ENCODE data around the gene NFASC.
A peak's percentile ranks its signal among the peaks of the same experiment; 100 is the strongest.

NFASC gene

DNA sequence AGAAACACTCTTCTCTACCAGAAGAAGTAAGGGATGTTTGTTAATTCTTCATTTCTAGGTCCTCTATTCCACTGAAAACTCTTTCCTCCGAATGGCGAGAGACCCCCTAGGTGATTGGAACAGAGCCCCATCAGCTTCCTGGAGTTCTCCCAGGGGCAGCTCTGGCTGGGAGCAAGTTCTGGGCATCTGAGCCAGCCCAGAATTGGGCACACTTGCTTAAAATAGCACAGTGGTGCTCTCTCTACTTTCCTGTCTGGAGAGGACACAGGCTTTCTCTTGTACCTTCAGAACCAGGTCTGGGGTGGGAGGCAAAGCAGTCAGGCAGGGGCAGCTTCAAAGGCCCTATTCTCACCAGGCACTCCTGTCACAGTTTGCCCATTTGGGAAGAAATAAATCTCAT, 89.2 kb downstream of the NFASC start:
- no peak for DNase-seq (ENCODE audit: low read depth)

DNA sequence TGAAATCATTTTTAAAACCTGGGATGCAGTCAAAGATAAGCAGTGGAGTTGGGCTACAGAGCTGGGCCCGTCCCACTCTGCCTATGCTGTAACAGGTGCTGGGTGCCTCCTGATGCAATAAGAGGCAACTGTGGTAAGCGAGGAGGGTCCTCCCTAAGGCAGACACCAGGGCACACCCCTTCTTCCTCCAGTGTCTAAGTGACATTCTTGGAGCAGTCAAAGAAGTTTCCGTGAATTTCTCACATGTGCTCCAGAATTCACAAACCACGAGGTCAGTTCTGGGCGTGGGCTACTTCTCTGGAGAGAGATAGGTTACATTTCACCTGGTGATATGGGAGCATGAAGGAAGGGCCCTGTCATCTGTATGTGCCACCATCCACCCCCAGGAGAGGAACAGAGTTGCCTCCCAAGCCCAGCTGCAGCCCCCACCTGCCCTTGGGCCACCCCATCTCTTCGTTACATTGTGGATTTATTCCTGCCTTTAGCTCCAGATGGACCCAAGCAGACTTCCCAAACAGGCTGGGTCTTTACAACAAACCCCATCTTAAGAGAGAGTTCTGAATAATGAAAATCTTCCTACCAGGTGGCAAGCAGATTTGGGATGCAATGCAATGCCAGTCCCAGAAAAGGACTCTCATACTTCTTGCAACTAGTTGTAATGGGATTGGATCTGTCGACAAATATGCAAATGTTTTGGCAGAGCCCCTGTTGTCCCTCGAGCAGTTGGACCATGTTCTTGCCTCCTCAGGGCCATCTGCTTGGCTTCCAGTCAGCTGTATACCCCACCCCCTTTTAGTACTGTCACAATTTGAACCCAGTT, 89.9 kb downstream of the NFASC start:
- DNase-seq (ENCODE audit: low read depth), result no peak

DNA sequence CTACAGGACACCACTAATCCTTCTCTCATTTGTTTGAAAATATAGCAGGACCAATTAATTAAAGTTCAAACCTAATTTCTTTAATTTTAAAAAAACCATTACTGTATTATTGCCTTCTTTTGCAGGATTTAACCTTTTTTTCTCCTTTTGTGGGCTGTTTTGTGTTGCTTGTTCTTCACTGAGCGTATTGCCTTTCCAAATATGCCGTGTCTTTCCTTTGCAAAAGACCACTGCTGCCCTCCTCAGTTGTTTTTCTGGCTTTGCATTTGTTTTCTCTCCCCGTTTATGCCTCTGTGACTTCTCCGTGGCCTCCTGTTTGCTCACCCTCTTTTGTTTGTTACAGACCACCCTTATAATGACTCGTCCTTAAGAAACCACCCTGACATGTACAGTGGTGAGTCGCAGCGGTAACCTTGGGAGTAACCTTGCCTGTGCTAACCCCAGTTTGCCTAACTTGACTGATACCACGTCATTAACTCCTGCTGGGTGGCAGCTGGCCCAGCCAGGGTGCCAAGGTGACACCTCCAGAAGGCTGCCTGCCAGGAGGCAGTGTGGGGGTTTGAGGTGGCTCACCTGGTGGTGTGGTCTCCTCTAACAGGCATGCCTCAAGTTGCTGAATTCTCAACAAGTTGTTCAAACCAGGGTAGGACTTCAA, 91.2 kb downstream of the NFASC start:
- DNase-seq (ENCODE audit: low read depth), result no peak

GRCh38 chr1:204962742-204963632, 92.3 kb downstream of the NFASC start:
- no peak for DNase-seq (ENCODE audit: low read depth)

DNA sequence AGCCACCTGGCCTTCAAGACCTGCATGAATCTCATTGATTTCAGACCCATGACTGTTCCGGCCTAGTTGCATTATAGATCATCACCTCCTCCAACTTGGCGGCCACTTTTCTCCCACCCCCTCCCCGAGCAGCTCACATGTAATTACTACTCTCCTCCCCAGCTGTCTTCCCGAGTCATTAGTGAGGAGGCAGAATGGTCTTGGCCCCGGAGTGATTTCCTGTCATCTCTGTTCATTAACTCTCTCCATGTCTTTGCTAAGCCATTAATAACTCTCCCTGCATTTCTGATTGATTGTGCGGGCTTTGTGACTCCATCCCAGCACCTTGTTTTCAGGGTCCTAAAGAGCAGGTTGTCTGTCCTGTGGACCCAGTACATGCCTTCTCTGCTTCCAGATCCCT, 96.8 kb downstream of the NFASC start:
- DNase-seq (ENCODE audit: low read depth), result no peak

GRCh38 chr1:204968135-204968534, 97.5 kb downstream of the NFASC start:
- DNase-seq (ENCODE audit: low read depth), result no peak

- DNase-seq (ENCODE audit: low read depth), result no peak
Measured at GRCh38 chr1:204968951-204969350, 98.3 kb downstream of the NFASC start.

- DNase-seq (ENCODE audit: low read depth), result no peak
Measured at GRCh38 chr1:204970937-204971336, 100.3 kb downstream of the NFASC start.

- no peak for DNase-seq (ENCODE audit: low read depth)
Measured at GRCh38 chr1:204971517-204972336, 101.1 kb downstream of the NFASC start.

DNA sequence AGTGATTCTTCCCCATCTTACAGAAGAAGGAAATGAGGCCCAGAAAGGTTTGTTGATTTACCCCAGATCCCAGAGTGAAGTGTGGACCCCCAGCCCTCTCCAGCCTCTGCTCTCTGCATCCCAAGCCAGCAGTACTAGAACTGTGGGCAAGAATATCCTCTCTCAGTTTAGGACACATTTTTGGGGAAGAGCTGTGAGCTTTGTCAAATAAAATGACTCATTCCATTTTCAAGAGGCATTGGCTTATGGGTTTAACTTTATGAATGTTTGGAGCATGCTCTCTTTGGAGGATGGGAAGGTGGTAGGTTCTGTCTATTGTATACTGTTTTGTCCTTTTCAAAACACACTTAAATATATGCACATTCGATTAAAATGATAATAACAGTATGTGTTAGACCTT, 101.8 kb downstream of the NFASC start:
- DNase-seq (ENCODE audit: low read depth), result no peak

- no peak for DNase-seq (ENCODE audit: low read depth)
Measured at GRCh38 chr1:204973449-204973848, 102.8 kb downstream of the NFASC start.

DNA sequence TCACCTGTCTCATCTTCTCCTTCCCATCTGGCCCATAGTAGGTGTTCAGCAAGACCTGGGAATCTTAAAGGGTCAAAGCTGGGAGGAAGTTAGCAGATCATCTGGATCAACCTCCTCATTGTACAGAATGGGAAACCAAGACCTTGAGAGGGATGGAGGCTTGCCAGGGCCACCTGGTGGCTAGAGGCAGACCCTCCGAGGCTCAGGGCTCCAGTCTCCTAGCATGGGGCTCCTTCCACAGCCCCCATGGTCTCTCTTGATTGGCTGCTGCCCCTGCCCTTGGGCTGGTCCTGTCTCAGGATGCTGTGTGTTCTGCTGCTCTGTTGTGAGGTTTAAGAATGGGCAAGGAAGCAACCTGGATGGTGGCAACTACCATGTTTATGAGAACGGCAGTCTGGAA, 103.7 kb downstream of the NFASC start:
- DNase-seq (ENCODE audit: low read depth), result no peak

DNA sequence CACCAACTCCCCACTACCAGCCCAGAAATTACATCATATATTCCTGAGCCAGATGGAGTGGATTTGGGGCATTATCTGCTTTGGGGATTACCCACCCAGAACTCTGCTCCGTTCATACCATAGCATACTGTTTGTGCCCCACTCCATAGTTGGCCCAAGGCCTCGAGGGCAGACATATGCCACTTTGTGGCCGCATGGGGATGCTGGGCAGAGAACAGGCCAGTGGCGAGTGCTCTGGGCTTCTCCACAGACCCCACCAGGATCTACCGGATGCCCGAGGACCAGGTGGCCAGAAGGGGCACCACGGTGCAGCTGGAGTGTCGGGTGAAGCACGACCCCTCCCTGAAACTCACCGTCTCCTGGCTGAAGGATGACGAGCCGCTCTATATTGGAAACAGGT, 104.4 kb downstream of the NFASC start:
- no peak for DNase-seq (ENCODE audit: low read depth)

DNA sequence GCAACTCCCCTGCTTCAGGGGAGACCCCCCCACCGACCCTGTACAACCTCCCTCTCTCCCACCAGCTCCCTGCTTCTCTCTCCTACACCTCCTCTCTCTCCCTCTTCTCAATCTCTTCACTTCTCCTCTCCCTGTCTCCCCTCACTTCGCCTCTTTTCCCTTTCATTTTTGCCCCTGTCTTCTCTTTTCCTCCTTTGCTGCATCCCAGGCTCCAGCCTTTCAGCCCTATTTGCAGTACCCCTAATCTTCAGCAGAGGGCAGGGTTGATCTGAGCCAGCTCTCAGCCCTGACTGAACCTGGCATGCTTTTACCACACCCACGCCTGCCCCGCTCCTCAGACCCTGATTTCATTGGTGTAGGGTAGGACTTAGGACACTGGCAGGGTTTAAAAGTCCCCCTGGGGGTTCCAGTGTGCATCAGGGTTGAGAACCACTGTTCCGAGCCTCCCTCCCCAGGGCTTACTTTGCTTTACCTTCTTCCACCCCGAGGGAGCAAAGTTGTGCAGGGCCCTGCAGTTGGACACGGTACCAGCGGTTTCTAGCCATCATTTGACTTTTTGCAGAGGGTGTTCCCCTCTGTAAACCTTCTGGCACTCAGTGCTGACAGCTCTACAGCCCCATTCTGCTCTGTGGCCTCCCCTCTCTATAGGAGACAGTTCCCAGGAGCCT, 105.0 kb downstream of the NFASC start:
- DNase-seq (ENCODE audit: low read depth), result peak; percentile 38

GRCh38 chr1:204976646-204977045, 106.0 kb downstream of the NFASC start:
- no peak for DNase-seq (ENCODE audit: low read depth)

- no peak for DNase-seq (ENCODE audit: low read depth)
Measured at GRCh38 chr1:204977318-204977717, 106.7 kb downstream of the NFASC start.

DNA sequence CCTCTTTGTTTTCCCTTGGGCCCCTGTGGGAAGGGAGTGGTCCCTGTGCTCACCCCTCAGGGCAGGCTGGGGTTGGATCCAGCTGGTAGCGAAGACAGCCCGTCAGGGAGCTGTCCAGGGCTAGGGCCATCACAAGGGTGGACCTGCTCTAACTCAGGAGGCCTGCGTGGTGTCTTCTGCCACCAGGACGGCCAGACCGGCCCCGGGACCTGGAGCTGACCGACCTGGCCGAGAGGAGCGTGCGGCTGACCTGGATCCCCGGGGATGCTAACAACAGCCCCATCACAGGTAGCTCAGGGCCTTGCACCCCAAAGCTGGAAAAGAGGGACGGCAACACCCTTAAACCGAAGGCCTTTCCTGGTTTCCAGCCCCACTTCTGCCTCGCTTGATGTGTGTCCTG, 108.1 kb downstream of the NFASC start:
- no peak for DNase-seq (ENCODE audit: low read depth)

DNA sequence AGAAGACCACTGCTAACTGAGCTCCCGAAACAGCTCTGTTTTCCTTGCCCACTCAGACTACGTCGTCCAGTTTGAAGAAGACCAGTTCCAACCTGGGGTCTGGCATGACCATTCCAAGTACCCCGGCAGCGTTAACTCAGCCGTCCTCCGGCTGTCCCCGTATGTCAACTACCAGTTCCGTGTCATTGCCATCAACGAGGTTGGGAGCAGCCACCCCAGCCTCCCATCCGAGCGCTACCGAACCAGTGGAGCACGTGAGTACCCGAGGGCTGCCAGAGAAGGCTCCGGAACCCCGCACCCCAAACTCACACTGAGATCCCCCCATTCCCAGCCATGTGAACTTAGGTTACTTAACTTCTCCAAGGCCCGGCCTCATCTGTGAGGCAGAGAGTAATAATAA, 108.6 kb downstream of the NFASC start:
- DNase-seq (ENCODE audit: low read depth), result no peak

GRCh38 chr1:204979891-204980649, 109.4 kb downstream of the NFASC start:
- no peak for DNase-seq (ENCODE audit: low read depth)

DNA sequence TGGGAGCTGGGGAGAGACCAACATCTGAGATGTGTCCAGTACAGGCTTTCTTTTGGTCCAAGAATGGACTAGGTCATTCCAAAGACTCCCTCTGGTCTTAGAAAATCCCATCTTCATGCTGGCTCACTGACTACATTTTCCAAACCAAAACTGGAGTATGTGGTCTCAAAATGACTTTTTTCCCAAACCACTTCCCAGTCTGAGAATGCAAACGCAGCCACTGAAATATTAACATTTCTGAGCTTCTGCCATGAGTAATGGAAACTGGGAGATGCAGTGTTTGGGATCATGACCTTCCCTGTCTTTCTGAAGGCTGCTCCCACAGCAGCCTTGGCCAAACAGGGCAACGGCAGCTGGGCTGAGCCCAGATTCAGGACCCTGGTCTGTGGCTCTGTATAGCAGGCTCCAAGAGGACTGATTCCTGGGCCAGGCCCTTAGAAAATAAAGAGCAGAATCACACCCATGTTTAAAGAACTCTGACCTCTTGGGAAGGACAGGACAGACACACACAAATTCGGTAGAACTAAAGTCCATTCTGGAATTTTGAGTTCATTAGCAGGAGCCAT, 110.3 kb downstream of the NFASC start:
- no peak for DNase-seq (ENCODE audit: low read depth)
